WTC11 (cell line): ENCODE data around the gene EMC9. TPM values are rescaled to one million over a fixed set of nuclear protein-coding genes. Genes with fewer than 3 reads are reported as not detected.

Experiments
- ATAC-seq: fragments of 200-7000 bp; cut with Tn5 transposase; 2 replicates; pipeline ENCODE4 v1.10.0; 2021; ENCODE audit warnings: mild to moderate bottlenecking, moderate library complexity
- CTCF ChIA-PET: fragments of 300-600 bp; sonication (Branson Sonifier 250); formaldehyde crosslinking; loops from one replicate; lab custom pipeline; 2021; ENCODE audit warnings: antibody characterized with exemption; lab: Charles Lee
- POLR2A ChIA-PET: fragments of 350-600 bp; sonication (Branson Sonifier 250); formaldehyde crosslinking; loops from one replicate; lab custom pipeline; 2021; ENCODE audit warnings: antibody characterized with exemption; lab: Charles Lee
- DNase-seq: peaks from one replicate; pipeline ENCODE4 v3.0.0; 2021; ENCODE audit warnings: low spot score
- H3K27ac Mint-ChIP-seq: 2 replicates; pipeline ENCODE4 v1.8.0; 2021; ENCODE audit warnings: mixed read lengths
- H3K27me3 Mint-ChIP-seq: 2 replicates; pipeline ENCODE4 v1.8.0; 2021; ENCODE audit warnings: low read depth, mild to moderate bottlenecking, moderate library complexity, mixed read lengths
- H3K36me3 Mint-ChIP-seq: 2 replicates; pipeline ENCODE4 v1.8.0; 2021; ENCODE audit warnings: mixed read lengths
- H3K4me1 Mint-ChIP-seq: 2 replicates; pipeline ENCODE4 v1.8.0; 2022; ENCODE audit warnings: mixed read lengths
- H3K4me3 Mint-ChIP-seq: 2 replicates; pipeline ENCODE4 v1.8.0; 2021; ENCODE audit warnings: mild to moderate bottlenecking, moderate library complexity, mixed read lengths
- H3K9me3 Mint-ChIP-seq: 2 replicates; pipeline ENCODE4 v1.8.0; 2021; ENCODE audit warnings: mixed read lengths
- CREB1 ChIP-seq: sonication (generic); formaldehyde crosslinking; IDR thresholded peaks from 2 replicates; pipeline ENCODE4 v1.8.0; 2023; ENCODE audit warnings: mild to moderate bottlenecking, missing genetic modification reagents
- ELF4 ChIP-seq: sonication (generic); formaldehyde crosslinking; IDR thresholded peaks from 2 replicates; pipeline ENCODE4 v1.8.1; 2022; ENCODE audit warnings: low read depth, mild to moderate bottlenecking, moderate library complexity, missing genetic modification reagents
- EMX1 ChIP-seq: fragments of 250-450 bp; sonication (Bioruptor Pico); IDR thresholded peaks from 2 replicates; pipeline ENCODE4 v1.8.0; 2021; ENCODE audit warnings: mild to moderate bottlenecking
- KAT7 ChIP-seq: sonication (generic); formaldehyde crosslinking; IDR thresholded peaks from 2 replicates; pipeline ENCODE4 v1.8.1; 2023; ENCODE audit warnings: missing genetic modification reagents, mild to moderate bottlenecking, borderline replicate concordance
- SMAD4 ChIP-seq: sonication (generic); formaldehyde crosslinking; IDR thresholded peaks from 2 replicates; pipeline ENCODE4 v1.8.0; 2022; ENCODE audit warnings: mild to moderate bottlenecking, missing genetic modification reagents
- SOX15 ChIP-seq: fragments of 250-450 bp; sonication (Bioruptor Pico); IDR thresholded peaks from 2 replicates; pipeline ENCODE4 v1.9.0; 2021; ENCODE audit warnings: mild to moderate bottlenecking
- TCF7 ChIP-seq: sonication (generic); formaldehyde crosslinking; IDR thresholded peaks from 2 replicates; pipeline ENCODE4 v1.8.0; 2022; ENCODE audit warnings: mild to moderate bottlenecking, low read depth, missing genetic modification reagents, moderate library complexity
- ZBTB21 ChIP-seq: sonication (generic); formaldehyde crosslinking; IDR thresholded peaks from 2 replicates; pipeline ENCODE4 v1.8.1; 2023; ENCODE audit warnings: mild to moderate bottlenecking, missing genetic modification reagents, borderline replicate concordance
- total RNA-seq: library from RNA; stranded (reverse); gene quantifications from 3 replicates; pipeline ENCODE4 v1.2.3, GENCODE V29; 2021
- TF ChIP-seq, protein P1 (sequence below): sonication (generic); formaldehyde crosslinking; IDR thresholded peaks from 2 replicates; pipeline ENCODE4 v1.8.1; 2023; ENCODE audit warnings: mild to moderate bottlenecking, missing genetic modification reagents, borderline replicate concordance
- TF ChIP-seq, protein P2 (sequence below): sonication (generic); formaldehyde crosslinking; IDR thresholded peaks from 2 replicates; pipeline ENCODE4 v1.8.1; 2023; ENCODE audit warnings: mild to moderate bottlenecking, missing genetic modification reagents, moderate library complexity
- TF ChIP-seq, protein P3 (sequence below): sonication (generic); formaldehyde crosslinking; IDR thresholded peaks from 2 replicates; pipeline ENCODE4 v1.8.0; 2022; ENCODE audit warnings: mild to moderate bottlenecking, missing genetic modification reagents
- TF ChIP-seq, protein P4 (sequence below): fragments of 250-450 bp; sonication (Bioruptor Pico); IDR thresholded peaks from 2 replicates; pipeline ENCODE4 v1.9.0; 2021; ENCODE audit warnings: mild to moderate bottlenecking
- TF ChIP-seq, protein P5 (sequence below): sonication (generic); formaldehyde crosslinking; IDR thresholded peaks from 2 replicates; pipeline ENCODE4 v1.8.1; 2022; ENCODE audit warnings: low read depth, mild to moderate bottlenecking, moderate library complexity, missing genetic modification reagents, borderline replicate concordance
- TF ChIP-seq, protein P6 (sequence below): sonication (generic); formaldehyde crosslinking; IDR thresholded peaks from 2 replicates; pipeline ENCODE4 v1.8.1; 2023; ENCODE audit warnings: mild to moderate bottlenecking, missing genetic modification reagents, moderate library complexity
- TF ChIP-seq, protein P7 (sequence below): sonication (generic); formaldehyde crosslinking; IDR thresholded peaks from 2 replicates; pipeline ENCODE4 v1.8.0; 2023; ENCODE audit warnings: missing genetic modification reagents, mild to moderate bottlenecking, borderline replicate concordance
- TF ChIP-seq, protein P8 (sequence below): fragments of 250-450 bp; sonication (Bioruptor Pico); IDR thresholded peaks from 2 replicates; pipeline ENCODE4 v1.8.0; 2021; ENCODE audit warnings: mild to moderate bottlenecking

The EMC9 gene
- total RNA-seq, 1 experiment from 2014 or later: 44.4 TPM

DNA sequence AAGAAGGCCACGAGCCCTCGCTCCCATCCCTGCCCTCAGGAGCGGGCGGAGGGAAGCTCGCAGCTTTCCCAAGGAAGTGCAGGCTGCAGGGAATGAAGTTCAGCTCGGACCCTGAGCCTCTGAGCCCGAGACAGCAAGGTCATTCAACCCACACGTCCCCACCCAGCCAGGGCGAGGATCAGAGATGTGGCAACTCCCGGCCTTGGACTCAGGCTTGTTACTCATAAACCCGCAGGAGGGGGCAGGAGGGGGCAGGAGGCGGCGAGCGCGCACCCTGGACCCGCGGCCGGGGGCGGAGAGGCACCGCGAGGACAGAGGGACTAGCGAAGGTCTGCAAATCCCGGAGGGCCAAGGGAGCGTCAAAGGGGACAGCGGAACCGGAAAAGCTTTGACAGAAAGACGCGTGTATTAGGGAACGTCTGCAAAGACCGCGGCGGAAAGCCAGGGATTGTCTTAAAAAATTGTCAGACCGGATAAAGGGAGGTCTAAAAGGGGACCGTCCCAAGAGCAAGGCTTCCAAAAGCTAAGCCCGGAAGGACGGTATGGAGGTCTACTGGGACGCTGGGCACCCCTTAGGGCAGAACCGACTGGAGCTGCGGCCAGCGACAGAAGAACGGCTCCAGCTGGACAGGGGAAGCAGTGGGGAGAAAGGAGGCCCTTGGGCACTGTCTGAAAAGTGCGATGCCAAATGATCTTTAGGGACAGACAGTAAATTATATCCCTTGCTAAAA, 27.4 kb downstream of the EMC9 start (continued):
- no peak for TF ChIP-seq EMX1 (CRISPR knock-in tag)

DNA sequence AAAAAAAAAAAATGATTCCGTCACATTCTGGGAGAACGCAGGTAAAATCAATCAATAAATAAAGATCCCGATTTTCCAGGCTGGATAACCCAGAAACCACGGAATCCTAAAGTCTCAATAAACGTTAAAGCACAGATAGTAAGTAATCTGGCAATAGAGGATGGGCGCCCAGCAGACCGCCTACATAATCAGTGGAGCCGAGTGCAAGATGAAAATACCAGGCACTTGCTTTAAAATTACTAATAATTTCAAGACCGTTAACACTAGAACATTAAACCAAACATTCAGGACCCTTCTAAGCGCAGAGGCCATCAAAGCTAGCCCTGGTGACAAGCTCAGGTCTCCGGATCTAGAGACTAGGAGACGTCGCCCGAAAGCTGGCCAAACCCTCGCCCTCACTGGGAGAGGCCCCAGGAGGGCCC, 28.0 kb downstream of the EMC9 start:
- no peak for ATAC-seq

DNA sequence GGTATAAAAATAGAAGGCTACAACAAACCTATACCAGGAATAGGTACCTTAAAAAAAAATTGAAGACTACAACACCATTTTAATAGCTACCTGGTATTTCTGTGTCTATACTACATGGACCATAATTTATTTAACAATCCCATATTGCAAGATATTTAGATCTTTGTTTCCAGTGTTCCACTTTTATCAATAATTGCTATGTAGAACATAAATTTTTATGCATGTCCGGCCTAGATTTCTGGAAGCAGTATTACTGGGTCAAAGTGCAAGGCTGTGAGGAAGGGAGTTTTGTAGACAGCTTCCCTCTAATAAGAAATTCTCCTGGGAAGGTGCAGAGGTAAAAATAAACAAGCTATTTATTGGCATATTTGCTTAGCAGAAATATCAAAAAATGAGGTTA, 30.9 kb downstream of the EMC9 start:
- H3K27me3 Mint-ChIP-seq: peaks cover 4% of the 10 kb centered on the region; the same call in 1 of the 2 replicates
- ATAC-seq: no peak
- DNase-seq: no peak
- H3K27ac Mint-ChIP-seq: no peak overlapping the region
- H3K4me1 Mint-ChIP-seq: peaks cover 9% of the 10 kb centered on the region
- CTCF ChIA-PET: interaction anchor here (0.7 to 3.8 kb wide), 10 partner anchors 17 to 223 kb away, joined by 3 to 254 read pairs (median 5); partner anchors contain the start of genes CARMIL3, EMC9, IRF9 and PCK2
- H3K9me3 Mint-ChIP-seq: peaks cover 4% of the 10 kb centered on the region; the same call in 1 of the 2 replicates
- POLR2A ChIA-PET: interaction anchor here (0.9 to 3.6 kb wide), 2 partner anchors 41 to 59 kb away, joined by 3 to 11 read pairs; partner anchors contain the start of gene CARMIL3
- H3K36me3 Mint-ChIP-seq: peaks cover 6% of the 10 kb centered on the region; the same call in 1 of the 2 replicates
- H3K4me3 Mint-ChIP-seq: no peak overlapping the region
- TF ChIP-seq, protein P1, sequence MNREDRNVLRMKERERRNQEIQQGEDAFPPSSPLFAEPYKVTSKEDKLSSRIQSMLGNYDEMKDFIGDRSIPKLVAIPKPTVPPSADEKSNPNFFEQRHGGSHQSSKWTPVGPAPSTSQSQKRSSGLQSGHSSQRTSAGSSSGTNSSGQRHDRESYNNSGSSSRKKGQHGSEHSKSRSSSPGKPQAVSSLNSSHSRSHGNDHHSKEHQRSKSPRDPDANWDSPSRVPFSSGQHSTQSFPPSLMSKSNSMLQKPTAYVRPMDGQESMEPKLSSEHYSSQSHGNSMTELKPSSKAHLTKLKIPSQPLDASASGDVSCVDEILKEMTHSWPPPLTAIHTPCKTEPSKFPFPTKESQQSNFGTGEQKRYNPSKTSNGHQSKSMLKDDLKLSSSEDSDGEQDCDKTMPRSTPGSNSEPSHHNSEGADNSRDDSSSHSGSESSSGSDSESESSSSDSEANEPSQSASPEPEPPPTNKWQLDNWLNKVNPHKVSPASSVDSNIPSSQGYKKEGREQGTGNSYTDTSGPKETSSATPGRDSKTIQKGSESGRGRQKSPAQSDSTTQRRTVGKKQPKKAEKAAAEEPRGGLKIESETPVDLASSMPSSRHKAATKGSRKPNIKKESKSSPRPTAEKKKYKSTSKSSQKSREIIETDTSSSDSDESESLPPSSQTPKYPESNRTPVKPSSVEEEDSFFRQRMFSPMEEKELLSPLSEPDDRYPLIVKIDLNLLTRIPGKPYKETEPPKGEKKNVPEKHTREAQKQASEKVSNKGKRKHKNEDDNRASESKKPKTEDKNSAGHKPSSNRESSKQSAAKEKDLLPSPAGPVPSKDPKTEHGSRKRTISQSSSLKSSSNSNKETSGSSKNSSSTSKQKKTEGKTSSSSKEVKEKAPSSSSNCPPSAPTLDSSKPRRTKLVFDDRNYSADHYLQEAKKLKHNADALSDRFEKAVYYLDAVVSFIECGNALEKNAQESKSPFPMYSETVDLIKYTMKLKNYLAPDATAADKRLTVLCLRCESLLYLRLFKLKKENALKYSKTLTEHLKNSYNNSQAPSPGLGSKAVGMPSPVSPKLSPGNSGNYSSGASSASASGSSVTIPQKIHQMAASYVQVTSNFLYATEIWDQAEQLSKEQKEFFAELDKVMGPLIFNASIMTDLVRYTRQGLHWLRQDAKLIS (CRISPR knock-in tag): no peak
- TF ChIP-seq, protein P2, sequence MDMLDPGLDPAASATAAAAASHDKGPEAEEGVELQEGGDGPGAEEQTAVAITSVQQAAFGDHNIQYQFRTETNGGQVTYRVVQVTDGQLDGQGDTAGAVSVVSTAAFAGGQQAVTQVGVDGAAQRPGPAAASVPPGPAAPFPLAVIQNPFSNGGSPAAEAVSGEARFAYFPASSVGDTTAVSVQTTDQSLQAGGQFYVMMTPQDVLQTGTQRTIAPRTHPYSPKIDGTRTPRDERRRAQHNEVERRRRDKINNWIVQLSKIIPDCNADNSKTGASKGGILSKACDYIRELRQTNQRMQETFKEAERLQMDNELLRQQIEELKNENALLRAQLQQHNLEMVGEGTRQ (CRISPR knock-in tag): no peak
- TF ChIP-seq ZBTB21 (CRISPR knock-in tag) (no peak), SMAD4 (CRISPR knock-in tag) (no peak), SOX15 (no peak), CREB1 (CRISPR knock-in tag) (no peak), KAT7 (CRISPR knock-in tag) (no peak)
- TF ChIP-seq, protein P3, sequence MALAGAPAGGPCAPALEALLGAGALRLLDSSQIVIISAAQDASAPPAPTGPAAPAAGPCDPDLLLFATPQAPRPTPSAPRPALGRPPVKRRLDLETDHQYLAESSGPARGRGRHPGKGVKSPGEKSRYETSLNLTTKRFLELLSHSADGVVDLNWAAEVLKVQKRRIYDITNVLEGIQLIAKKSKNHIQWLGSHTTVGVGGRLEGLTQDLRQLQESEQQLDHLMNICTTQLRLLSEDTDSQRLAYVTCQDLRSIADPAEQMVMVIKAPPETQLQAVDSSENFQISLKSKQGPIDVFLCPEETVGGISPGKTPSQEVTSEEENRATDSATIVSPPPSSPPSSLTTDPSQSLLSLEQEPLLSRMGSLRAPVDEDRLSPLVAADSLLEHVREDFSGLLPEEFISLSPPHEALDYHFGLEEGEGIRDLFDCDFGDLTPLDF (CRISPR knock-in tag): no peak
- TF ChIP-seq, protein P4, sequence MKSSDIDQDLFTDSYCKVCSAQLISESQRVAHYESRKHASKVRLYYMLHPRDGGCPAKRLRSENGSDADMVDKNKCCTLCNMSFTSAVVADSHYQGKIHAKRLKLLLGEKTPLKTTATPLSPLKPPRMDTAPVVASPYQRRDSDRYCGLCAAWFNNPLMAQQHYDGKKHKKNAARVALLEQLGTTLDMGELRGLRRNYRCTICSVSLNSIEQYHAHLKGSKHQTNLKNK (CRISPR knock-in tag): no peak
- TF ChIP-seq, protein P5, sequence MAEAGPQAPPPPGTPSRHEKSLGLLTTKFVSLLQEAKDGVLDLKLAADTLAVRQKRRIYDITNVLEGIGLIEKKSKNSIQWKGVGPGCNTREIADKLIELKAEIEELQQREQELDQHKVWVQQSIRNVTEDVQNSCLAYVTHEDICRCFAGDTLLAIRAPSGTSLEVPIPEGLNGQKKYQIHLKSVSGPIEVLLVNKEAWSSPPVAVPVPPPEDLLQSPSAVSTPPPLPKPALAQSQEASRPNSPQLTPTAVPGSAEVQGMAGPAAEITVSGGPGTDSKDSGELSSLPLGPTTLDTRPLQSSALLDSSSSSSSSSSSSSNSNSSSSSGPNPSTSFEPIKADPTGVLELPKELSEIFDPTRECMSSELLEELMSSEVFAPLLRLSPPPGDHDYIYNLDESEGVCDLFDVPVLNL: no peak
- TF ChIP-seq, protein P6, sequence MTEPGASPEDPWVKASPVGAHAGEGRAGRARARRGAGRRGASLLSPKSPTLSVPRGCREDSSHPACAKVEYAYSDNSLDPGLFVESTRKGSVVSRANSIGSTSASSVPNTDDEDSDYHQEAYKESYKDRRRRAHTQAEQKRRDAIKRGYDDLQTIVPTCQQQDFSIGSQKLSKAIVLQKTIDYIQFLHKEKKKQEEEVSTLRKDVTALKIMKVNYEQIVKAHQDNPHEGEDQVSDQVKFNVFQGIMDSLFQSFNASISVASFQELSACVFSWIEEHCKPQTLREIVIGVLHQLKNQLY (CRISPR knock-in tag): no peak
- TF ChIP-seq, protein P7, sequence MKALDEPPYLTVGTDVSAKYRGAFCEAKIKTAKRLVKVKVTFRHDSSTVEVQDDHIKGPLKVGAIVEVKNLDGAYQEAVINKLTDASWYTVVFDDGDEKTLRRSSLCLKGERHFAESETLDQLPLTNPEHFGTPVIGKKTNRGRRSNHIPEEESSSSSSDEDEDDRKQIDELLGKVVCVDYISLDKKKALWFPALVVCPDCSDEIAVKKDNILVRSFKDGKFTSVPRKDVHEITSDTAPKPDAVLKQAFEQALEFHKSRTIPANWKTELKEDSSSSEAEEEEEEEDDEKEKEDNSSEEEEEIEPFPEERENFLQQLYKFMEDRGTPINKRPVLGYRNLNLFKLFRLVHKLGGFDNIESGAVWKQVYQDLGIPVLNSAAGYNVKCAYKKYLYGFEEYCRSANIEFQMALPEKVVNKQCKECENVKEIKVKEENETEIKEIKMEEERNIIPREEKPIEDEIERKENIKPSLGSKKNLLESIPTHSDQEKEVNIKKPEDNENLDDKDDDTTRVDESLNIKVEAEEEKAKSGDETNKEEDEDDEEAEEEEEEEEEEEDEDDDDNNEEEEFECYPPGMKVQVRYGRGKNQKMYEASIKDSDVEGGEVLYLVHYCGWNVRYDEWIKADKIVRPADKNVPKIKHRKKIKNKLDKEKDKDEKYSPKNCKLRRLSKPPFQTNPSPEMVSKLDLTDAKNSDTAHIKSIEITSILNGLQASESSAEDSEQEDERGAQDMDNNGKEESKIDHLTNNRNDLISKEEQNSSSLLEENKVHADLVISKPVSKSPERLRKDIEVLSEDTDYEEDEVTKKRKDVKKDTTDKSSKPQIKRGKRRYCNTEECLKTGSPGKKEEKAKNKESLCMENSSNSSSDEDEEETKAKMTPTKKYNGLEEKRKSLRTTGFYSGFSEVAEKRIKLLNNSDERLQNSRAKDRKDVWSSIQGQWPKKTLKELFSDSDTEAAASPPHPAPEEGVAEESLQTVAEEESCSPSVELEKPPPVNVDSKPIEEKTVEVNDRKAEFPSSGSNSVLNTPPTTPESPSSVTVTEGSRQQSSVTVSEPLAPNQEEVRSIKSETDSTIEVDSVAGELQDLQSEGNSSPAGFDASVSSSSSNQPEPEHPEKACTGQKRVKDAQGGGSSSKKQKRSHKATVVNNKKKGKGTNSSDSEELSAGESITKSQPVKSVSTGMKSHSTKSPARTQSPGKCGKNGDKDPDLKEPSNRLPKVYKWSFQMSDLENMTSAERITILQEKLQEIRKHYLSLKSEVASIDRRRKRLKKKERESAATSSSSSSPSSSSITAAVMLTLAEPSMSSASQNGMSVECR (CRISPR knock-in tag): no peak
- TF ChIP-seq, protein P8, sequence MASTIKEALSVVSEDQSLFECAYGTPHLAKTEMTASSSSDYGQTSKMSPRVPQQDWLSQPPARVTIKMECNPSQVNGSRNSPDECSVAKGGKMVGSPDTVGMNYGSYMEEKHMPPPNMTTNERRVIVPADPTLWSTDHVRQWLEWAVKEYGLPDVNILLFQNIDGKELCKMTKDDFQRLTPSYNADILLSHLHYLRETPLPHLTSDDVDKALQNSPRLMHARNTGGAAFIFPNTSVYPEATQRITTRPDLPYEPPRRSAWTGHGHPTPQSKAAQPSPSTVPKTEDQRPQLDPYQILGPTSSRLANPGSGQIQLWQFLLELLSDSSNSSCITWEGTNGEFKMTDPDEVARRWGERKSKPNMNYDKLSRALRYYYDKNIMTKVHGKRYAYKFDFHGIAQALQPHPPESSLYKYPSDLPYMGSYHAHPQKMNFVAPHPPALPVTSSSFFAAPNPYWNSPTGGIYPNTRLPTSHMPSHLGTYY (CRISPR knock-in tag): no peak

More for the DNA sequence above, 28.0 kb downstream of the EMC9 start:
- no peak for DNase-seq
- H3K4me3 Mint-ChIP-seq: peak overlapping the region; percentile 99
- peaks cover 4% of the 10 kb centered on the region; the same call in 1 of the 2 replicates for H3K27me3 Mint-ChIP-seq
- H3K36me3 Mint-ChIP-seq: peaks cover 18% of the 10 kb centered on the region
- POLR2A ChIA-PET: interaction anchor here (1.8 to 3.3 kb wide), 9 partner anchors 19 to 82 kb away, joined by 5 to 44 read pairs (median 13); partner anchors contain the start of genes CARMIL3, EMC9, IRF9 and PCK2
- CTCF ChIA-PET: interaction anchor here (1.1 to 3.3 kb wide), 17 partner anchors 8 to 129 kb away, joined by 3 to 67 read pairs (median 8); partner anchors contain the start of genes CARMIL3, CHMP4A, DHRS4L2 and EMC9
- no peaks in the 10 kb centered on the region for H3K9me3 Mint-ChIP-seq
- H3K27ac Mint-ChIP-seq: peak overlapping the region; percentile 99
- peaks cover 22% of the 10 kb centered on the region for H3K4me1 Mint-ChIP-seq
- TF ChIP-seq TCF7 (CRISPR knock-in tag) (no peak), ELF4 (CRISPR knock-in tag) (peak; percentile 40; the same call in 1 of the 2 replicates)
